Activated T-helper 2 cell treated with anti-CD3 and anti-CD28 coated beads, Interferon-gamma antibody, Interleukin-2, Interleukin-4, amounts not matched to agents 10 μg/mL and 5 μg/mL and 100 μg/mL, durations not matched to agents 14 hours and 24 hours and 36 hours (primary cell): ENCODE data around the gene MYRF. TPM values are rescaled to one million over a fixed set of nuclear protein-coding genes. Genes with fewer than 3 reads are reported as not detected.
A peak's percentile ranks its signal among the peaks of the same experiment; 100 is the strongest.

Source experiments
- DNase-seq: peaks from one replicate; pipeline ENCODE4 v3.0.0; 2021; ENCODE audit warnings: low spot score
- H3K27ac Mint-ChIP-seq: one replicate; pipeline ENCODE4 v1.8.0; 2021; ENCODE audit warnings: mixed read lengths
- H3K27me3 Mint-ChIP-seq: one replicate; pipeline ENCODE4 v1.8.0; 2021; ENCODE audit warnings: low read depth, mixed read lengths
- H3K36me3 Mint-ChIP-seq: one replicate; pipeline ENCODE4 v1.8.0; 2021; ENCODE audit warnings: low read depth, mixed read lengths
- H3K4me1 Mint-ChIP-seq: one replicate; pipeline ENCODE4 v1.8.0; 2021; ENCODE audit warnings: low read depth, mixed read lengths
- H3K4me3 Mint-ChIP-seq: one replicate; pipeline ENCODE4 v1.8.0; 2021; ENCODE audit warnings: low read depth, mild to moderate bottlenecking, moderate library complexity, mixed read lengths
- H3K9me3 Mint-ChIP-seq: one replicate; pipeline ENCODE4 v1.8.0; 2021; ENCODE audit warnings: mixed read lengths
- intact Hi-C: fragments of 100-400 bp; cut with micrococcal nuclease; formaldehyde crosslinking; loops from one replicate; pipeline ENCODE4 v1.15.1; 2023
- total RNA-seq: library from RNA; stranded (reverse); gene quantifications from 2 replicates; pipeline ENCODE4 v1.2.3, GENCODE V29; 2022

MYRF gene
- total RNA-seq, 1 donor from 2014 or later, result 1.8 TPM

- Mint-ChIP-seq H3K36me3 (peaks cover 10% of the 10 kb centered on the region), H3K4me3 (no peak overlapping the region), H3K27me3 (no peaks in the 10 kb centered on the region), H3K27ac (no peak overlapping the region), H3K4me1 (peaks cover 13% of the 10 kb centered on the region), H3K9me3 (no peaks in the 10 kb centered on the region)
- intact Hi-C loops, result no loop called here
- DNase-seq, result no peak
Measured at GRCh38 chr11:61780581-61781162, 28.2 kb downstream of the MYRF start.

- intact Hi-C loops, result no loop called here
- peaks cover 11% of the 10 kb centered on the region for H3K36me3 Mint-ChIP-seq
- no peaks in the 10 kb centered on the region for H3K9me3 Mint-ChIP-seq
- no peak overlapping the region for H3K27ac Mint-ChIP-seq
- H3K4me1 Mint-ChIP-seq, result peaks cover 11% of the 10 kb centered on the region
- no peaks in the 10 kb centered on the region for H3K27me3 Mint-ChIP-seq
- no peak overlapping the region for H3K4me3 Mint-ChIP-seq
- no peak for DNase-seq
Measured at GRCh38 chr11:61781585-61781984, 29.1 kb downstream of the MYRF start.

- H3K36me3 Mint-ChIP-seq, result peaks cover 15% of the 10 kb centered on the region
- H3K4me3 Mint-ChIP-seq, result no peak overlapping the region
- no peaks in the 10 kb centered on the region for H3K9me3 Mint-ChIP-seq
- intact Hi-C loops, result no loop called here
- no peak for DNase-seq
- H3K27me3 Mint-ChIP-seq, result no peaks in the 10 kb centered on the region
- peaks cover 6% of the 10 kb centered on the region for H3K4me1 Mint-ChIP-seq
- H3K27ac Mint-ChIP-seq, result no peak overlapping the region
Measured at GRCh38 chr11:61782299-61782698, 29.9 kb downstream of the MYRF start.

- no peaks in the 10 kb centered on the region for H3K9me3 Mint-ChIP-seq
- H3K4me1 Mint-ChIP-seq, result peaks cover 4% of the 10 kb centered on the region
- no peak overlapping the region for H3K4me3 Mint-ChIP-seq
- H3K27ac Mint-ChIP-seq, result no peak overlapping the region
- H3K27me3 Mint-ChIP-seq, result no peaks in the 10 kb centered on the region
- intact Hi-C loops, result no loop called here
- DNase-seq, result no peak
- peaks cover 19% of the 10 kb centered on the region for H3K36me3 Mint-ChIP-seq
Measured at GRCh38 chr11:61782841-61783240, 30.4 kb downstream of the MYRF start.

- H3K4me3 Mint-ChIP-seq, result no peak overlapping the region
- intact Hi-C loops, result no loop called here
- no peak for DNase-seq
- H3K9me3 Mint-ChIP-seq, result no peaks in the 10 kb centered on the region
- no peaks in the 10 kb centered on the region for H3K27me3 Mint-ChIP-seq
- H3K27ac Mint-ChIP-seq, result no peak overlapping the region
- no peaks in the 10 kb centered on the region for H3K4me1 Mint-ChIP-seq
- H3K36me3 Mint-ChIP-seq, result peaks cover 29% of the 10 kb centered on the region
Measured at GRCh38 chr11:61783717-61784505, 31.5 kb downstream of the MYRF start.

- Mint-ChIP-seq H3K4me3 (no peak overlapping the region), H3K27me3 (no peaks in the 10 kb centered on the region), H3K27ac (no peak overlapping the region), H3K4me1 (peaks cover 3% of the 10 kb centered on the region), H3K9me3 (no peaks in the 10 kb centered on the region), H3K36me3 (peaks cover 34% of the 10 kb centered on the region)
- no peak for DNase-seq
- intact Hi-C loops, result no loop called here
Measured at GRCh38 chr11:61784506-61784805, 32.0 kb downstream of the MYRF start.

- H3K27ac Mint-ChIP-seq, result no peak overlapping the region
- H3K4me1 Mint-ChIP-seq, result peaks cover 7% of the 10 kb centered on the region
- DNase-seq, result no peak
- H3K4me3 Mint-ChIP-seq, result no peak overlapping the region
- no peaks in the 10 kb centered on the region for H3K9me3 Mint-ChIP-seq
- H3K27me3 Mint-ChIP-seq, result no peaks in the 10 kb centered on the region
- H3K36me3 Mint-ChIP-seq, result peaks cover 45% of the 10 kb centered on the region
- intact Hi-C loops, result no loop called here
Measured at GRCh38 chr11:61785837-61786402, 33.5 kb downstream of the MYRF start.

- no peaks in the 10 kb centered on the region for H3K9me3 Mint-ChIP-seq
- H3K4me3 Mint-ChIP-seq, result no peak overlapping the region
- intact Hi-C loops, result no loop called here
- peaks cover 53% of the 10 kb centered on the region for H3K36me3 Mint-ChIP-seq
- H3K27me3 Mint-ChIP-seq, result no peaks in the 10 kb centered on the region
- H3K4me1 Mint-ChIP-seq, result peaks cover 12% of the 10 kb centered on the region
- no peak for DNase-seq
- no peak overlapping the region for H3K27ac Mint-ChIP-seq
Measured at GRCh38 chr11:61787928-61788491, 35.6 kb downstream of the MYRF start.

GRCh38 chr11:61791737-61792309 lies 39.4 kb downstream of the MYRF start:
- peak overlapping the region; percentile 99 for H3K27ac Mint-ChIP-seq
- H3K36me3 Mint-ChIP-seq, result peaks cover 65% of the 10 kb centered on the region
- intact Hi-C loops, result loop anchor here (1.0 to 5.0 kb wide), 4 partner anchors 23 to 330 kb away; partner anchors contain the start of genes FADS3 and INCENP
- H3K9me3 Mint-ChIP-seq, result no peaks in the 10 kb centered on the region
- peaks cover 38% of the 10 kb centered on the region for H3K4me1 Mint-ChIP-seq
- DNase-seq, result peak; percentile 49
- peak overlapping the region; percentile 98 for H3K4me3 Mint-ChIP-seq
- no peaks in the 10 kb centered on the region for H3K27me3 Mint-ChIP-seq

- no peaks in the 10 kb centered on the region for H3K9me3 Mint-ChIP-seq
- DNase-seq, result peak; percentile 87
- peaks cover 69% of the 10 kb centered on the region for H3K36me3 Mint-ChIP-seq
- peaks cover 45% of the 10 kb centered on the region for H3K4me1 Mint-ChIP-seq
- H3K27me3 Mint-ChIP-seq, result no peaks in the 10 kb centered on the region
- peak within 1 kb of the TSS; percentile 99 for H3K27ac Mint-ChIP-seq
- intact Hi-C loops, result loop anchor here (1.0 to 5.0 kb wide), 4 partner anchors 23 to 330 kb away; partner anchors contain the start of genes FADS3 and INCENP
- H3K4me3 Mint-ChIP-seq, result peak within 1 kb of the TSS; percentile 98
Measured at GRCh38 chr11:61792310-61793082, 40.1 kb downstream of the MYRF start, which contains the start of the genes FEN1 and TMEM258. FEN1 (plus strand) TSS chr11:61792911; CDS start chr11:61795362, 2,451 bp downstream. TMEM258 (minus strand) TSS chr11:61792599; CDS start chr11:61792558, 41 bp downstream.

- H3K27ac Mint-ChIP-seq, result peak overlapping the region; percentile 99
- H3K27me3 Mint-ChIP-seq, result no peaks in the 10 kb centered on the region
- peak overlapping the region; percentile 98 for H3K4me3 Mint-ChIP-seq
- H3K36me3 Mint-ChIP-seq, result peaks cover 67% of the 10 kb centered on the region
- peaks cover 46% of the 10 kb centered on the region for H3K4me1 Mint-ChIP-seq
- no peak for DNase-seq
- intact Hi-C loops, result loop anchor here (2.0 to 5.0 kb wide), 3 partner anchors 42 to 329 kb away; partner anchors contain the start of genes FADS3 and INCENP
- H3K9me3 Mint-ChIP-seq, result no peaks in the 10 kb centered on the region
Measured at GRCh38 chr11:61793083-61793828, 40.8 kb downstream of the MYRF start.
